Motor neuron (in vitro differentiated cells): ENCODE data around the gene SRSF8. TPM values are rescaled to one million over a fixed set of nuclear protein-coding genes. Genes with fewer than 3 reads are reported as not detected.
A peak's percentile ranks its signal among the peaks of the same experiment; 100 is the strongest.

Experiments
- ATAC-seq, 8 experiments: fragments of 200-7000 bp; cut with Tn5 transposase; replicated peaks in 6 of 8; 2 replicates each; pipeline ENCODE4 v1.8.0; 2021; ENCODE audit warnings: mild to moderate bottlenecking in 8 of 8, moderate library complexity in 8 of 8
- H3K27ac ChIP-seq, 2 donors: fragments of 250-450 bp; sonication (Bioruptor Pico); 2 replicates each; pipeline ENCODE4 v1.9.0; 2021; ENCODE audit warnings: antibody characterized with exemption in 2 of 2, mild to moderate bottlenecking in 2 of 2, moderate library complexity in 1 of 2
- H3K4me1 ChIP-seq, 2 donors: fragments of 250-450 bp; sonication (Bioruptor Pico); replicated peaks in 1 of 2; 2 replicates each; pipeline ENCODE4 v1.6.1; 2021; ENCODE audit warnings: antibody characterized with exemption in 2 of 2, mild to moderate bottlenecking in 2 of 2, moderate library complexity in 1 of 2
- H3K4me3 ChIP-seq, 5 donors: fragments of 250-450 bp; sonication (Bioruptor Pico); 2 replicates each; pipeline ENCODE4 v1.9.0; 2021; ENCODE audit warnings: antibody characterized with exemption in 5 of 5, mild to moderate bottlenecking in 5 of 5, moderate library complexity in 4 of 5
- WGBS, 10 experiments: fragments of 450-650 bp; shearing (Covaris generic); methylation state at CpG; one replicate each; pipeline ENCODE4 v1.0.0; 2022; 5-methylcytosine and 5-hydroxymethylcytosine counted together
- in situ Hi-C, 9 experiments: fragments of 400-800 bp; cut with MboI; loops; one replicate each; pipeline ENCODE4 v1.15.0; 2021; ENCODE audit warnings: low sequenced_read_pairs in 9 of 9, low pct_unique_long_range_greater_than_20kb in 2 of 9; ENCODE audit not compliant: unreplicated experiment in 9 of 9
- total RNA-seq, 8 experiments: library from RNA; unstranded; fragments of 300-600 nt; gene quantifications; 2 replicates each; pipeline versions ENCODE4 v1.2.3 to v1.2.4, GENCODE V29; 2022

The SRSF8 gene
- total RNA-seq, 8 experiments from 2014 or later = 33.3 to 48.8 (median 37.5) TPM

GRCh38 chr11:95050595-95051202 is 16.0 kb upstream of the SRSF8 start:
- no peaks in the 10 kb centered on the region for H3K4me1 ChIP-seq
- no peak for ATAC-seq
- no peak overlapping the region for H3K4me3 ChIP-seq
- in situ Hi-C loops = loop anchor here in 2 of 9 experiments (25.0 kb wide), 1 partner anchor 712 kb away; no protein-coding TSS in a partner anchor
- no peak overlapping the region for H3K27ac ChIP-seq
- WGBS, 10 experiments = 50 to 100% (median 97%) methylated on average over 1 to 11 of the region's 22 CpGs; no CpG with 5 or more reads in 3 of the 10 experiments

- H3K4me1 ChIP-seq = no peaks in the 10 kb centered on the region
- H3K4me3 ChIP-seq = no peak overlapping the region
- in situ Hi-C loops = loop anchor here in 2 of 9 experiments (25.0 kb wide), 1 partner anchor 708 kb away; no protein-coding TSS in a partner anchor
- ATAC-seq = no peak
- WGBS, 10 experiments = 72 to 100% (median 88%) methylated on average over 1 to 2 of the region's 2 CpGs; no CpG with 5 or more reads in 7 of the 10 experiments
- no peak overlapping the region for H3K27ac ChIP-seq
These were observed 12.4 kb upstream of the SRSF8 start for GRCh38 chr11:95054356-95054755.

- WGBS, 10 experiments = 0 to 91% (median 30%) methylated on average over 1 to 2 of the region's 2 CpGs
- in situ Hi-C loops = loop anchor here in 2 of 9 experiments (25.0 kb wide), 1 partner anchor 707 kb away; no protein-coding TSS in a partner anchor
These were observed 11.3 kb upstream of the SRSF8 start for GRCh38 chr11:95055283-95055897.

GRCh38 chr11:95057959-95058358 is 8.8 kb upstream of the SRSF8 start:
- ATAC-seq = no peak
- in situ Hi-C loops = loop anchor here in 2 of 9 experiments (25.0 kb wide), 1 partner anchor 704 kb away; no protein-coding TSS in a partner anchor
- Histone ChIP-seq H3K4me3 (no peak overlapping the region), H3K27ac (no peak overlapping the region), H3K4me1 (no peaks in the 10 kb centered on the region)
- WGBS, 10 experiments = 60 to 100% (median 97%) methylated on average over 1 to 8 of the region's 8 CpGs; no CpG with 5 or more reads in 2 of the 10 experiments

More at GRCh38 chr11:95055283-95055897, 11.3 kb upstream of the SRSF8 start:
- H3K27ac ChIP-seq = no peak overlapping the region
- H3K4me1 ChIP-seq = no peaks in the 10 kb centered on the region
- ATAC-seq = peak in 2 of 8 experiments; percentile 30 to 50
- H3K4me3 ChIP-seq = no peak overlapping the region

- no peak overlapping the region for H3K4me3 ChIP-seq
- H3K27ac ChIP-seq = no peak overlapping the region
- WGBS, 10 experiments = 22 to 100% (median 80%) methylated on average over 1 of the region's 1 CpG; no CpG with 5 or more reads in 3 of the 10 experiments
- in situ Hi-C loops = loop anchor here in 2 of 9 experiments (25.0 kb wide), 1 partner anchor 704 kb away; no protein-coding TSS in a partner anchor
- H3K4me1 ChIP-seq = no peaks in the 10 kb centered on the region
- peak in 3 of 8 experiments; percentile 44 to 78 (median 76) for ATAC-seq
These were observed 8.1 kb upstream of the SRSF8 start for GRCh38 chr11:95058621-95059020.

GRCh38 chr11:95059046-95059445 is 7.7 kb upstream of the SRSF8 start:
- Histone ChIP-seq H3K4me1 (no peaks in the 10 kb centered on the region), H3K27ac (no peak overlapping the region), H3K4me3 (no peak overlapping the region)
- WGBS, 10 experiments = 75 to 100% (median 87%) methylated on average over 2 to 6 of the region's 6 CpGs
- peak in 2 of 8 experiments; percentile 36 to 87 for ATAC-seq
- in situ Hi-C loops = loop anchor here in 2 of 9 experiments (25.0 kb wide), 1 partner anchor 703 kb away; no protein-coding TSS in a partner anchor

- WGBS, 10 experiments = 80 to 100% (median 100%) methylated on average over 1 of the region's 1 CpG; no CpG with 5 or more reads in 2 of the 10 experiments
- H3K4me3 ChIP-seq = no peak overlapping the region
- peak in 1 of 8 experiments; percentile 5 for ATAC-seq
- no peak overlapping the region for H3K27ac ChIP-seq
- H3K4me1 ChIP-seq = peaks cover 0 to 5% of the 10 kb centered on the region in 2 donors
- in situ Hi-C loops = loop anchor here in 2 of 9 experiments (25.0 kb wide), 1 partner anchor 697 kb away; no protein-coding TSS in a partner anchor
These were observed 1.4 kb upstream of the SRSF8 start for GRCh38 chr11:95065336-95065735.

- Histone ChIP-seq H3K4me3 (peak overlapping the region; percentile 71 to 98 (median 91)), H3K4me1 (peaks cover 0 to 5% of the 10 kb centered on the region in 2 donors), H3K27ac (peak overlapping the region; percentile 98)
- ATAC-seq = peak; percentile 77 to 85 (median 82)
- 0 to 3% (median 0%) methylated on average over 1 to 12 of the region's 98 CpGs; no CpG with 5 or more reads in 4 of the 10 experiments for WGBS, 10 experiments
- in situ Hi-C loops = loop anchor here in 2 of 9 experiments (25.0 kb wide), 1 partner anchor 695 kb away; no protein-coding TSS in a partner anchor
These were observed 521 bp downstream of the SRSF8 start for GRCh38 chr11:95067039-95067840.

GRCh38 chr11:95067841-95068219 is 1.1 kb downstream of the SRSF8 start:
- H3K4me1 ChIP-seq = peaks cover 0 to 5% of the 10 kb centered on the region in 2 donors
- in situ Hi-C loops = loop anchor here in 2 of 9 experiments (25.0 kb wide), 1 partner anchor 694 kb away; no protein-coding TSS in a partner anchor
- H3K4me3 ChIP-seq = peak overlapping the region; percentile 71 to 98 (median 91)
- no peak for ATAC-seq
- 0 to 8% (median 0%) methylated on average over 2 to 13 of the region's 16 CpGs; no CpG with 5 or more reads in 4 of the 10 experiments for WGBS, 10 experiments
- peak overlapping the region; percentile 98 for H3K27ac ChIP-seq

GRCh38 chr11:95068549-95068948 is 1.8 kb downstream of the SRSF8 start:
- peak overlapping the region; percentile 98 for H3K27ac ChIP-seq
- peaks cover 0 to 5% of the 10 kb centered on the region in 2 donors for H3K4me1 ChIP-seq
- WGBS, 10 experiments = 0 to 7% (median 0%) methylated on average over 1 to 5 of the region's 5 CpGs; no CpG with 5 or more reads in 2 of the 10 experiments
- in situ Hi-C loops = loop anchor here in 2 of 9 experiments (25.0 kb wide), 1 partner anchor 694 kb away; no protein-coding TSS in a partner anchor
- H3K4me3 ChIP-seq = peak overlapping the region; percentile 71 to 98 (median 91)
- ATAC-seq = peak; percentile 45 to 80 (median 72)

GRCh38 chr11:95070471-95070870 is 3.8 kb downstream of the SRSF8 start:
- Histone ChIP-seq H3K27ac (no peak overlapping the region), H3K4me3 (no peak overlapping the region), H3K4me1 (peaks cover 0 to 5% of the 10 kb centered on the region in 2 donors)
- WGBS, 10 experiments = 67 to 100% (median 100%) methylated on average over 1 of the region's 1 CpG; no CpG with 5 or more reads in 2 of the 10 experiments
- no peak for ATAC-seq
- in situ Hi-C loops = loop anchor here in 2 of 9 experiments (25.0 kb wide), 1 partner anchor 692 kb away; no protein-coding TSS in a partner anchor

- Histone ChIP-seq H3K4me3 (no peak overlapping the region), H3K4me1 (peaks cover 0 to 2% of the 10 kb centered on the region in 2 donors), H3K27ac (no peak overlapping the region)
- in situ Hi-C loops = loop anchor here in 2 of 9 experiments (25.0 kb wide), 1 partner anchor 689 kb away; no protein-coding TSS in a partner anchor
- no peak for ATAC-seq
These were observed 6.2 kb downstream of the SRSF8 start for GRCh38 chr11:95072948-95073347.
